GM19025 (cell line): ENCODE measurements around the gene PLCE1.

ENCODE experiments used
- ATAC-seq: cut with Tn5 transposase; IDR thresholded peaks from one replicate; pipeline ENCODE4 v1.9.1; 2021; ENCODE audit warnings: mild to moderate bottlenecking, low read depth, moderate library complexity; ENCODE audit not compliant: unreplicated experiment

PLCE1 gene

GRCh38 chr10:94014304-94014703 lies 20.6 kb downstream of the PLCE1 start:
- no peak for ATAC-seq

DNA sequence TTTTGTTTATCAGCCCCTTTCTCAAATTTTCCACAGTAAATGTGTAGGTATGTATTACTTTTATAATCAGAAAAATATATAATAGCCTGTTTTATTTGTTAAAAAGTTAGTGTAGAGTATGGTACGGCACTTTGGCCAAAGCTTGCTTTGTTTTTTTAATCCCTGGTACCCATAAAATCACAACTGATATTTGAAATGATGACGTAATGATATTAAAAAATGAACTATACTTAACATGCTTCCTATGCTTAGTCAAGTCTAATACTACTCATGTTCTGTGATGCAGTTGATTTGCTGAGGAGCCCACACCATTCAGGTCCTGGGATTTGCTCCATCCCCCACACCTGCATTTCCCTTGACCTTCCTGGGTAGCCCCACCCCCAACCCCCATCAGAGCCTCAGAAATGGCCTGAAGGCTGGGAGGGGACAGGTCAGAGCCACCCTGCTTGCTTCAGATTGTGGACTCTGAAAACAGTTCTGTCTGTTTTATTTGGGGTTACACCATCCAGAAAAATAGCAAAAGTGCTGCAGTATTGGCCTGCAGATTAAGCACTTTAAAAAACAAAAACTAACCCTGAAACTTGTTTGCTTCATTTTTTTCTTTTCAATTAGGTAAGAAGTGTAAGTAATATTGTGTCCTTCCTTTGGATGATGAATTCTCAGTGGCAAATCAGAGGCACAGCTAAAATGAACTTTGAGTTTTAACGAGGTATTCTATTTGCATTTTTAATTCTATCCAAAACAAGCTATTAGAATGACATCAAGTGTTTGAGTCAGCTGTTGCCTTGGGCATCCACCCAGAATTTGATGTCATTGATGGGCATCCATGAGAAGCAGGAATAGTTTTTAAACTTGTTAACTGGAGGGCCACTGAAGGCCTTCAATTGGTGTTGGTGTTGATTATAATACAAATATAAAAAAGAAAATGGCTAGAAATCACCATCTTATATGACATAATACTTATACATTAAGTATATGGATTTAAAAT lies 23.3 kb downstream of the PLCE1 start:
- no peak for ATAC-seq

DNA sequence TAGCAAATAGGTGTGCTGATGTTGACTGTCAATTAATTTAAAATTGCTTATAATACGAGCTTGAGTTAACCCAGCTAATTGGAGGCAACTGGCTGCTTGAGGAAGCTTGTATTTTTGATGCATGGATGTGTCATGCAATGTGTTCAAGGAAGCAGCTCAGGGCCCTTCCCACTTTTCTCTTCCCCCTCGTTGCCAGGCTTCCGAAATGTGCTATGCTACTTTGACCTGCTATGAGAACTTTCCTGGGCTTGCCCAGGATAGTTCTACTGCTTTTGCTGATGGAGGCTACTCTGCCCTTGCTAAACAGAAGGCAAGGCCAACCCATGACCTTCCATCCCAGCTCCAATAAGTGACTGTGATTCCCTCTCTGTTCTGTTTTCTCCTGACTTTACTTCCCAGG lies 24.4 kb downstream of the PLCE1 start:
- no peak for ATAC-seq

- no peak for ATAC-seq
These were observed 30.2 kb downstream of the PLCE1 start for GRCh38 chr10:94023906-94024305.

- ATAC-seq: no peak
These were observed 30.7 kb downstream of the PLCE1 start for GRCh38 chr10:94024407-94024806.

GRCh38 chr10:94025806-94026205 lies 32.1 kb downstream of the PLCE1 start:
- ATAC-seq: no peak

GRCh38 chr10:94027197-94027596 lies 33.5 kb downstream of the PLCE1 start:
- no peak for ATAC-seq

DNA sequence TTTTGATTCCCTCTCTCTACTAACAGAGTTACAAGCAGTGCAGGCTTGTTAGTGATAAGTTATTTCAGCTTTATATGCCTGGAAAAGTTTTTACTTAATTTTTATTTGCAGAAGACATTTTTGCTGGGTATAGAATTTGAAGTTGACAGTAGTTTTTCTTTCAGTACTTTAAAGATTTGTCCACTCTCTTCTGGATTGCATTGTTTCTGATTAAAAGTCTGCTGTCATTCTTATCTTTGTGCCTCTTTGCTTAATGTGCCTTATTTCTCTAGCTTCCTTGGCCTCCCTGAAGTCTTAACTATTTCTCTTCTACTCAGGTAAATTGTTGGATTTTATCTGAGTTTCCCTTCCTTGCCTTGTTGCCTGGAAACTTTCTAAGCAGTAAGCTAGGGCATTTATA lies 36.2 kb downstream of the PLCE1 start:
- no peak for ATAC-seq

GRCh38 chr10:94035982-94036765 lies 42.4 kb downstream of the PLCE1 start:
- ATAC-seq: no peak

DNA sequence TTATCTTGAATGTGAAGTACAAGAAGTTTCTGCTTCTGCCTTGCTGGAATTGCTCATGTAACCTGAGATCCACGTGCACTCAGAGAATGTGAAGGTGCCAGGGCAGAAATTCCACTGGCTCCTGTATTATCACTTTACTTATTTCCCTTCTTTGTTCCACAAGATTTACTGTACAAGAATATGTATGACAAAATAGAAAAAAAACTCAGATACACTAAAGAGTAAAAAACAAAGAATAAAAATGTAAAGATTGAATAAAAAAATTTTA lies 43.0 kb downstream of the PLCE1 start:
- ATAC-seq: no peak

DNA sequence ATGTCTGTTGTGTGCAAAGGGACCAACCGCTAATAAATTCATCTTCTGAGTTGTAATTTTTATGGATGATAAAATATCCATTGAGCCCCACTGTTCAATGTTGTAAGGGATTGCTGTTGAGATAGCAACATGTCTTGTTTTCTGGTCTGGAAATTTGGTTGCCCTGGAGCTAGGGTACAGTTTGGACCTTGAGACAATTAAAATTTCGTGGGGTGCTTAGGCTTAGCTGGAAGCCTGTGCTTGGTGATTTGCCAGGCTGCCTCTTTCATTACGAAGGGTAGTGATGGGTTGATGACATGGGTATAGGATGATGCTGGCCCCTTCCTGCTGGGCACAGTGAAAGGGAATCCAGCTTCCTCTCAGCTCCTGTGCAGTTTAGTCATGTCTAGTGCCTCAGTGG lies 43.6 kb downstream of the PLCE1 start:
- no peak for ATAC-seq

GRCh38 chr10:94038024-94038423 lies 44.3 kb downstream of the PLCE1 start:
- no peak for ATAC-seq

DNA sequence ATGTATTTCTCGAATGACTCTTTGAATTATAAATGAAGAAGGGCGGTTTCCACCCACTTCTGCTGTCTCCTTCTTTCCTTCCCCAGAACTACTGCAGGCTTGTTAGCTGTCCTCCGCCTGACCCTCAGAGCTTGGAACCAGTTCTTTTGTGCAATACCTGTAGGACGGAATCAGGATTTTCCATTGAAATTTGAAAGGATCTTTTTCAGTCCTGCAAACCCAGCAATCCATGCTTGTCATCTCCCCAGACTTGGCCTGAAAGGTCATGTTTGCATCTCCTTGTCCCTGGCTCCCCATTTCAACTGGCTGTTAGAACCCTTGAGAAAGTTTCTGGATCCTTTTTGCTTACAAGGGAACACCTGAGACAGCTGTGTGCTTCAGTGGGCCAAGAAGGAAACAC lies 47.5 kb downstream of the PLCE1 start:
- no peak for ATAC-seq

- no peak for ATAC-seq
These were observed 48.5 kb downstream of the PLCE1 start for GRCh38 chr10:94042001-94042833.

DNA sequence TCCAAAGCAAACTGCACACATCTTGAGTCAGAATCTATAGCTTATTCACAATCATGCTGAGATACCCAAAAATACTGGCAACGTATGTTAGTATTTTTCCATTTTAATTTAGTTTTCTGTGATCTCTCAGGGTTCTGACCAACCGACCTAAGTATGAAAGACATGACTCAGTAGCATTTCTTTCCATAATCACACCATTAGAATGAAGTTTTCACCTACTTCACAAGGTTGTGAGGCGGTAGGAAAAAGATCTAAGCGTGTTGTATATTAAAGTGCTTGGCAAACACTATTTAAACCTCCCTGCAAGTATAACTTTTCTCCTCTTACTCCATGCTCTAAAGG lies 49.1 kb downstream of the PLCE1 start:
- ATAC-seq: no peak
